ENCODE data around the gene FAM50B. TPM values are rescaled to one million over a fixed set of nuclear protein-coding genes. Genes with fewer than 3 reads are reported as not detected.

The FAM50B gene
- total RNA-seq, 1 experiment from 2014 or later, result 3.3 TPM

- H3K27me3 ChIP-seq (ENCODE audit: insufficient read depth, low read length), result no peaks in the 10 kb centered on the region
- H2BK12ac ChIP-seq (ENCODE audit: insufficient read length, low read depth, low read length), result no peak overlapping the region
- no peak overlapping the region for H3K9ac ChIP-seq (ENCODE audit: extremely low read depth, insufficient read length, low read length)
- H3K4me2 ChIP-seq (ENCODE audit: insufficient read depth, insufficient read length, low read length), result no peak overlapping the region
- no peak overlapping the region for H4K8ac ChIP-seq (replicated peaks; ENCODE audit: insufficient read length, low read depth, low read length)
- no peak overlapping the region for H3T11ph ChIP-seq (ENCODE audit: low read length)
- no peak overlapping the region for H4K91ac ChIP-seq (ENCODE audit: insufficient read length, low read depth, low read length)
- peaks cover 2 to 6% of the 10 kb centered on the region in 2 experiments; a peak in 3 of 4 replicates for H3K4me1 Mint-ChIP-seq
- H3K79me1 ChIP-seq (ENCODE audit: insufficient read depth, low read depth, low read length, poor library complexity, severe bottlenecking), result no peaks in the 10 kb centered on the region
- H4K20me1 ChIP-seq (ENCODE audit: control insufficient read depth, insufficient read depth, insufficient read length), result no peaks in the 10 kb centered on the region
- H3K56ac ChIP-seq (ENCODE audit: insufficient read length, low read depth, low read length), result no peak overlapping the region
- no peak overlapping the region for H2BK120ac ChIP-seq (ENCODE audit: low read depth, low read length, poor library complexity, severe bottlenecking)
- H3K23ac ChIP-seq (ENCODE audit: insufficient read length, low read depth, low read length), result no peak overlapping the region
- no peak overlapping the region for H3K4me3 Mint-ChIP-seq
- no peaks in the 10 kb centered on the region for H3K23me2 ChIP-seq (ENCODE audit: insufficient read length, low read depth, low read length, poor library complexity, severe bottlenecking)
- H3K4me1 ChIP-seq (ENCODE audit: insufficient read depth, low read length), result peaks cover 3% of the 10 kb centered on the region; the same call in 1 of the 2 replicates
- H3K9me3 ChIP-seq (ENCODE audit: control insufficient read depth, low read depth, low read length), result no peaks in the 10 kb centered on the region
- H2BK5ac ChIP-seq (ENCODE audit: insufficient read length, low read length), result no peak overlapping the region
- no peaks in the 10 kb centered on the region for H3K36me3 Mint-ChIP-seq (ENCODE audit: insufficient read depth in 1 of 3, low read depth in 3 of 3)
- no peak for DNase-seq
- peaks cover 2% of the 10 kb centered on the region; the same call in 1 of the 2 replicates for H3K27me3 Mint-ChIP-seq (ENCODE audit: low read depth)
- H3K27ac ChIP-seq (ENCODE audit: insufficient read length, low read depth, low read length), result no peak overlapping the region
- H4K5ac ChIP-seq (ENCODE audit: insufficient read length, low read depth, low read length), result no peak overlapping the region
- whole genome bisulfite sequencing (ENCODE audit: extremely low coverage, insufficient read length, low lambda C conversion rate), result no CpG with 5 or more reads among the region's 12 CpGs
- TF ChIP-seq CTCF (conservative IDR thresholded peaks at IDR 0.05), result no peak
- H2BK15ac ChIP-seq (ENCODE audit: low read depth, low read length), result no peak overlapping the region
- no peak overlapping the region for H3K4ac ChIP-seq (ENCODE audit: low read depth, low read length)
- no peak overlapping the region for H3K14ac ChIP-seq (ENCODE audit: insufficient read depth, low read length)
- H2BK20ac ChIP-seq (ENCODE audit: low read depth, low read length, poor library complexity, severe bottlenecking), result no peak overlapping the region
- H3K27ac Mint-ChIP-seq, result no peak overlapping the region
- H3K79me2 ChIP-seq (ENCODE audit: insufficient read depth, low read length), result no peaks in the 10 kb centered on the region
- no peak overlapping the region for H2AK5ac ChIP-seq (ENCODE audit: insufficient read length, low read length)
- H2AFZ ChIP-seq (ENCODE audit: low read length), result no peak overlapping the region
- no peak overlapping the region for H3K18ac ChIP-seq (ENCODE audit: insufficient read length, low read depth, low read length)
- H3K9me3 Mint-ChIP-seq, result no peaks in the 10 kb centered on the region
These were observed 23.2 kb downstream of the FAM50B start for GRCh38 chr6:3872370-3872854.
